ENCODE data around the gene PRSS16. TPM values are rescaled to one million over a fixed set of nuclear protein-coding genes. Genes with fewer than 3 reads are reported as not detected.
A peak's percentile ranks its signal among the peaks of the same experiment; 100 is the strongest.

PRSS16 gene
- total and polyA plus RNA-seq, 9 of the 15 experiments (the other 6 are each of a cell fraction or from before 2014, with no cell fraction given) = 4.5 to 21.3 (median 12.1) TPM

GRCh38 chr6:27295301-27296079, 48.0 kb downstream of the PRSS16 start (continued):
- TF ChIP-seq ZBTB9 (CRISPR knock-in tag; IDR thresholded peaks at IDR 0.05) (no peak), CBX5 (IDR thresholded peaks at IDR 0.05; ENCODE audit: borderline replicate concordance, low read depth) (no peak), FOXA3 (CRISPR knock-in tag; conservative IDR thresholded peaks at IDR 0.05 in 1 of 2, IDR thresholded peaks at IDR 0.05 in 1 of 2) (0 out of 4 replicates have a peak, but pooled peaks of 1 of the 2 experiments have one; percentile 11), PML (IDR thresholded peaks at IDR 0.05; ENCODE audit: low read length) (no peak), ATF7 (IDR thresholded peaks at IDR 0.05) (peak; percentile 64; the same call in 1 of the 2 replicates), ATF2 (CRISPR knock-in tag; IDR thresholded peaks at IDR 0.05) (no peak), CHD1 (IDR thresholded peaks at IDR 0.05; ENCODE audit: low read length) (no peak), MCM2 (IDR thresholded peaks at IDR 0.05; ENCODE audit: low read depth) (no peak), ZBTB11 (CRISPR knock-in tag; IDR thresholded peaks at IDR 0.05) (0 out of 6 replicates have a peak, but pooled peaks of 1 of the 3 experiments have one; percentile 26), TFAP4 (CRISPR knock-in tag; IDR thresholded peaks at IDR 0.05; ENCODE audit: borderline replicate concordance) (0 out of 2 replicates have a peak, but pooled peaks have one; percentile 25), RBFOX2 (IDR thresholded peaks at IDR 0.05; ENCODE audit: low read depth, low read length) (no peak), THRA (IDR thresholded peaks at IDR 0.05) (no peak), ELK1 (CRISPR knock-in tag; IDR thresholded peaks at IDR 0.05) (no peak), ZNF165 (CRISPR knock-in tag; IDR thresholded peaks at IDR 0.05; ENCODE audit: borderline replicate concordance) (no peak), ZNF133 (CRISPR knock-in tag; IDR thresholded peaks at IDR 0.05) (no peak), ZNF197 (CRISPR knock-in tag; IDR thresholded peaks at IDR 0.05; ENCODE audit: low read depth) (peak; percentile 23; the same call in 1 of the 2 replicates)

Data from K562 (cell line).